ENCODE results near the gene ATP6V1A.
A peak's percentile ranks its signal among the peaks of the same experiment; 100 is the strongest.

ATP6V1A gene

GRCh38 chr3:113746548-113747282, at the start of gene ATP6V1A:
Gene ATP6V1A (plus strand): TSS chr3:113747035. CDS start chr3:113778754, 31,719 bp downstream.
- DNase-seq (ENCODE audit: low read depth), result peak; percentile 67

- no peak for DNase-seq (ENCODE audit: low read depth)
Observed at GRCh38 chr3:113697500-113698090, 49.2 kb upstream of the ATP6V1A start.

- DNase-seq (ENCODE audit: low read depth), result no peak
Observed at GRCh38 chr3:113698213-113698742, 48.6 kb upstream of the ATP6V1A start.

GRCh38 chr3:113698956-113699355, 47.9 kb upstream of the ATP6V1A start:
- DNase-seq (ENCODE audit: low read depth), result no peak

- DNase-seq (ENCODE audit: low read depth), result no peak
Observed at GRCh38 chr3:113707835-113708234, 39.0 kb upstream of the ATP6V1A start.

- no peak for DNase-seq (ENCODE audit: low read depth)
Observed at GRCh38 chr3:113712129-113712528, 34.7 kb upstream of the ATP6V1A start.

- DNase-seq (ENCODE audit: low read depth), result no peak
Observed at GRCh38 chr3:113714702-113715101, 32.1 kb upstream of the ATP6V1A start.

- no peak for DNase-seq (ENCODE audit: low read depth)
Observed at GRCh38 chr3:113717308-113717707, 29.5 kb upstream of the ATP6V1A start.

- no peak for DNase-seq (ENCODE audit: low read depth)
Observed at GRCh38 chr3:113717818-113718217, 29.0 kb upstream of the ATP6V1A start.

- no peak for DNase-seq (ENCODE audit: low read depth)
Observed at GRCh38 chr3:113719294-113719693, 27.5 kb upstream of the ATP6V1A start.

GRCh38 chr3:113719758-113720157, 27.1 kb upstream of the ATP6V1A start:
- no peak for DNase-seq (ENCODE audit: low read depth)

- DNase-seq (ENCODE audit: low read depth), result no peak
Observed at GRCh38 chr3:113721636-113722035, 25.2 kb upstream of the ATP6V1A start.

GRCh38 chr3:113728661-113729060, 18.2 kb upstream of the ATP6V1A start:
- no peak for DNase-seq (ENCODE audit: low read depth)

- no peak for DNase-seq (ENCODE audit: low read depth)
Observed at GRCh38 chr3:113730550-113730949, 16.3 kb upstream of the ATP6V1A start.

- DNase-seq (ENCODE audit: low read depth), result no peak
Observed at GRCh38 chr3:113731694-113732093, 15.1 kb upstream of the ATP6V1A start.

- no peak for DNase-seq (ENCODE audit: low read depth)
Observed at GRCh38 chr3:113736548-113737089, 10.2 kb upstream of the ATP6V1A start.

- DNase-seq (ENCODE audit: low read depth), result no peak
Observed at GRCh38 chr3:113741086-113741485, 5.7 kb upstream of the ATP6V1A start.

- no peak for DNase-seq (ENCODE audit: low read depth)
Observed at GRCh38 chr3:113741620-113742019, 5.2 kb upstream of the ATP6V1A start.

- DNase-seq (ENCODE audit: low read depth), result no peak
Observed at GRCh38 chr3:113743006-113743630, 3.7 kb upstream of the ATP6V1A start.

- DNase-seq (ENCODE audit: low read depth), result peak; percentile 30
Observed at GRCh38 chr3:113744941-113745755, 1.7 kb upstream of the ATP6V1A start.

- DNase-seq (ENCODE audit: low read depth), result peak; percentile 90
Observed at GRCh38 chr3:113745756-113746547, 883 bp upstream of the ATP6V1A start, which contains the start of gene NAA50. Gene NAA50 (minus strand): TSS chr3:113746249. CDS start chr3:113745949, 300 bp downstream.

Data from stimulated activated CD8-positive, alpha-beta memory T cell treated with anti-CD3 and anti-CD28 coated beads, Interleukin-7, amount 100 ng/mL, for 24 hours (primary cell).